Activated naive CD8-positive, alpha-beta T cell (primary cell): ENCODE data around the gene PEX11A.
A peak's percentile ranks its signal among the peaks of the same experiment; 100 is the strongest.

Experiments used
- H3K27ac Mint-ChIP-seq: one replicate; pipeline ENCODE4 v1.8.0; 2021; ENCODE audit warnings: mixed read lengths
- H3K27me3 Mint-ChIP-seq: one replicate; pipeline ENCODE4 v1.8.0; 2021; ENCODE audit warnings: mixed read lengths
- H3K36me3 Mint-ChIP-seq: one replicate; pipeline ENCODE4 v1.8.0; 2021; ENCODE audit warnings: mixed read lengths
- H3K4me1 Mint-ChIP-seq: one replicate; pipeline ENCODE4 v1.8.0; 2021; ENCODE audit warnings: low read depth, mixed read lengths
- H3K4me3 Mint-ChIP-seq: one replicate; pipeline ENCODE4 v1.8.0; 2021; ENCODE audit warnings: mild to moderate bottlenecking, mixed read lengths
- H3K9me3 Mint-ChIP-seq: one replicate; pipeline ENCODE4 v1.8.0; 2021; ENCODE audit warnings: low read depth, mixed read lengths

Gene PEX11A

GRCh38 chr15:89668171-89668570 lies 22.4 kb downstream of the PEX11A start:
- Mint-ChIP-seq H3K4me1 (peaks cover 4% of the 10 kb centered on the region), H3K27ac (no peak overlapping the region), H3K9me3 (no peaks in the 10 kb centered on the region), H3K36me3 (no peaks in the 10 kb centered on the region), H3K4me3 (no peak overlapping the region), H3K27me3 (peaks cover 8% of the 10 kb centered on the region)

GRCh38 chr15:89667706-89667960 lies 22.9 kb downstream of the PEX11A start:
- Mint-ChIP-seq H3K4me1 (peaks cover 4% of the 10 kb centered on the region), H3K36me3 (no peaks in the 10 kb centered on the region), H3K27ac (no peak overlapping the region), H3K27me3 (peaks cover 11% of the 10 kb centered on the region), H3K9me3 (no peaks in the 10 kb centered on the region), H3K4me3 (no peak overlapping the region)

- H3K36me3 Mint-ChIP-seq: no peaks in the 10 kb centered on the region
- no peak overlapping the region for H3K4me3 Mint-ChIP-seq
- peaks cover 4% of the 10 kb centered on the region for H3K4me1 Mint-ChIP-seq
- no peak overlapping the region for H3K27ac Mint-ChIP-seq
- H3K9me3 Mint-ChIP-seq: no peaks in the 10 kb centered on the region
- peaks cover 15% of the 10 kb centered on the region for H3K27me3 Mint-ChIP-seq
These were observed 23.5 kb downstream of the PEX11A start for GRCh38 chr15:89666858-89667705.

GRCh38 chr15:89666184-89666857 lies 24.2 kb downstream of the PEX11A start:
- H3K27me3 Mint-ChIP-seq: peaks cover 16% of the 10 kb centered on the region
- H3K9me3 Mint-ChIP-seq: no peaks in the 10 kb centered on the region
- H3K27ac Mint-ChIP-seq: no peak overlapping the region
- H3K4me3 Mint-ChIP-seq: no peak overlapping the region
- H3K4me1 Mint-ChIP-seq: peaks cover 4% of the 10 kb centered on the region
- H3K36me3 Mint-ChIP-seq: no peaks in the 10 kb centered on the region

GRCh38 chr15:89665449-89666181 lies 24.9 kb downstream of the PEX11A start:
- Mint-ChIP-seq H3K4me3 (no peak overlapping the region), H3K27ac (no peak overlapping the region), H3K36me3 (no peaks in the 10 kb centered on the region), H3K9me3 (no peaks in the 10 kb centered on the region), H3K4me1 (peaks cover 4% of the 10 kb centered on the region), H3K27me3 (peaks cover 16% of the 10 kb centered on the region)

- no peaks in the 10 kb centered on the region for H3K36me3 Mint-ChIP-seq
- H3K9me3 Mint-ChIP-seq: no peaks in the 10 kb centered on the region
- peaks cover 17% of the 10 kb centered on the region for H3K27me3 Mint-ChIP-seq
- H3K4me1 Mint-ChIP-seq: peaks cover 4% of the 10 kb centered on the region
- peak overlapping the region; percentile 44 for H3K4me3 Mint-ChIP-seq
- no peak overlapping the region for H3K27ac Mint-ChIP-seq
These were observed 25.9 kb downstream of the PEX11A start for GRCh38 chr15:89664441-89665350.

- H3K4me3 Mint-ChIP-seq: no peak overlapping the region
- peaks cover 4% of the 10 kb centered on the region for H3K4me1 Mint-ChIP-seq
- H3K36me3 Mint-ChIP-seq: no peaks in the 10 kb centered on the region
- H3K27me3 Mint-ChIP-seq: peaks cover 23% of the 10 kb centered on the region
- H3K9me3 Mint-ChIP-seq: no peaks in the 10 kb centered on the region
- no peak overlapping the region for H3K27ac Mint-ChIP-seq
These were observed 27.5 kb downstream of the PEX11A start for GRCh38 chr15:89662893-89663626.

GRCh38 chr15:89660556-89660955 lies 30.0 kb downstream of the PEX11A start:
- Mint-ChIP-seq H3K4me3 (no peak overlapping the region), H3K36me3 (no peaks in the 10 kb centered on the region), H3K27ac (no peak overlapping the region), H3K9me3 (no peaks in the 10 kb centered on the region), H3K4me1 (peaks cover 10% of the 10 kb centered on the region), H3K27me3 (peaks cover 38% of the 10 kb centered on the region)

GRCh38 chr15:89659295-89659694 lies 31.3 kb downstream of the PEX11A start:
- Mint-ChIP-seq H3K27me3 (peaks cover 36% of the 10 kb centered on the region), H3K36me3 (no peaks in the 10 kb centered on the region), H3K27ac (no peak overlapping the region), H3K4me1 (peaks cover 13% of the 10 kb centered on the region), H3K4me3 (no peak overlapping the region), H3K9me3 (no peaks in the 10 kb centered on the region)

GRCh38 chr15:89657686-89658200 lies 32.8 kb downstream of the PEX11A start:
- Mint-ChIP-seq H3K9me3 (no peaks in the 10 kb centered on the region), H3K27me3 (peaks cover 40% of the 10 kb centered on the region), H3K4me1 (peaks cover 13% of the 10 kb centered on the region), H3K4me3 (no peak overlapping the region), H3K36me3 (no peaks in the 10 kb centered on the region), H3K27ac (no peak overlapping the region)

- H3K9me3 Mint-ChIP-seq: no peaks in the 10 kb centered on the region
- peak overlapping the region; percentile 84 for H3K4me3 Mint-ChIP-seq
- peaks cover 13% of the 10 kb centered on the region for H3K4me1 Mint-ChIP-seq
- no peak overlapping the region for H3K27ac Mint-ChIP-seq
- H3K36me3 Mint-ChIP-seq: no peaks in the 10 kb centered on the region
- peaks cover 38% of the 10 kb centered on the region for H3K27me3 Mint-ChIP-seq
These were observed 34.3 kb downstream of the PEX11A start for GRCh38 chr15:89656116-89656815.

GRCh38 chr15:89654847-89655805 lies 35.4 kb downstream of the PEX11A start, which contains the start of gene KIF7:
Gene KIF7, minus strand, starts transcription at chr15:89655467. Its CDS starts 2,537 bp downstream, at chr15:89652930.
- no peaks in the 10 kb centered on the region for H3K36me3 Mint-ChIP-seq
- H3K27ac Mint-ChIP-seq: peak within 1 kb of the TSS; percentile 28
- H3K4me1 Mint-ChIP-seq: peaks cover 13% of the 10 kb centered on the region
- H3K27me3 Mint-ChIP-seq: peaks cover 38% of the 10 kb centered on the region
- H3K4me3 Mint-ChIP-seq: peak within 1 kb of the TSS; percentile 84
- no peaks in the 10 kb centered on the region for H3K9me3 Mint-ChIP-seq
